HL-60/S4 (cell line): ENCODE measurements around the gene TBXAS1.

Source experiments
- in situ Hi-C: fragments of 300-500 bp; cut with MboI; formaldehyde crosslinking; loops from 2 replicates; pipeline ENCODE4 v1.14.3; 2022; ENCODE audit warnings: low sequenced_read_pairs

Gene TBXAS1

GRCh38 chr7:140059273-140060242 is 230.5 kb downstream of the TBXAS1 start:
- in situ Hi-C loops = no loop called here

GRCh38 chr7:140060243-140060630 is 231.2 kb downstream of the TBXAS1 start:
- in situ Hi-C loops = no loop called here

- in situ Hi-C loops = no loop called here
Measured at GRCh38 chr7:140060788-140061606, 231.9 kb downstream of the TBXAS1 start.

GRCh38 chr7:140061607-140061930 is 232.5 kb downstream of the TBXAS1 start:
- in situ Hi-C loops = no loop called here

- in situ Hi-C loops = no loop called here
Measured at GRCh38 chr7:140062118-140062527, 233.1 kb downstream of the TBXAS1 start.

GRCh38 chr7:140062528-140063299 is 233.7 kb downstream of the TBXAS1 start, which contains the start of gene PARP12:
PARP12 (minus strand) TSS chr7:140062951; CDS start chr7:140062847, 104 bp downstream.
- in situ Hi-C loops = no loop called here

GRCh38 chr7:140067052-140067451 is 238.0 kb downstream of the TBXAS1 start:
- in situ Hi-C loops = no loop called here

GRCh38 chr7:140068033-140068432 is 239.0 kb downstream of the TBXAS1 start:
- in situ Hi-C loops = no loop called here

GRCh38 chr7:140069298-140069949 is 240.4 kb downstream of the TBXAS1 start:
- in situ Hi-C loops = no loop called here
